ENCODE data around the gene LSM6.

Gene LSM6

GRCh38 chr4:146193628-146194027 is 18.1 kb downstream of the LSM6 start:
- DNase-seq (ENCODE audit: low spot score in 2 of 2) (no peak), ATAC-seq (replicated peaks; ENCODE audit: extremely low read depth, poor library complexity, severe bottlenecking) (no peak)
- H3K27ac Mint-ChIP-seq (ENCODE audit: low read depth), result no peak overlapping the region
- H3K27me3 Mint-ChIP-seq, result no peaks in the 10 kb centered on the region
- no peaks in the 10 kb centered on the region for H3K9me3 Mint-ChIP-seq
- no peak overlapping the region for H3K4me3 Mint-ChIP-seq
- no peaks in the 10 kb centered on the region for H3K4me1 Mint-ChIP-seq
- peaks cover 19% of the 10 kb centered on the region for H3K36me3 Mint-ChIP-seq (ENCODE audit: insufficient read depth)

DNA sequence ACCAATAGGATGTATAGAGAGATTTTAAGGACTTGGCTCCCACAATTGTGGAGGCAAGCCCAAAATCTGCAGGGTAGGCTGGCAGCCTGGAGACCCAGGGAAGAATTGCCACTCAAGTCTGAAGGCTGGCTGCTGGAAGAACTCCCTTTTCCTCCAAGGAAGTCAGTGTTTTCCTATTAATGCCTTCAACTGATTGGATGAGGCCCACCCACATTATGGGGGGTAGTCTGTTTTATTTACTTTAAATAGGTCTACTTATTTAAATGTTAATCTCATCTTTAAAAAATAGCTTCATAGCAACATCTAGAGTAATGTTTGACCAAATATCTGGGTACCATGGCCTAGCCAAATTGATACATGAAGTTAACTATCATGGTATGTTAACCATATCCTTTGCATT is 18.7 kb downstream of the LSM6 start:
- no peak overlapping the region for H3K27ac Mint-ChIP-seq (ENCODE audit: low read depth)
- H3K9me3 Mint-ChIP-seq, result no peaks in the 10 kb centered on the region
- H3K4me3 Mint-ChIP-seq, result no peak overlapping the region
- H3K4me1 Mint-ChIP-seq, result no peaks in the 10 kb centered on the region
- peaks cover 16% of the 10 kb centered on the region for H3K36me3 Mint-ChIP-seq (ENCODE audit: insufficient read depth)
- no peaks in the 10 kb centered on the region for H3K27me3 Mint-ChIP-seq
- no peak for DNase-seq (ENCODE audit: low spot score in 2 of 2)
- ATAC-seq (replicated peaks; ENCODE audit: extremely low read depth, poor library complexity, severe bottlenecking), result no peak

DNA sequence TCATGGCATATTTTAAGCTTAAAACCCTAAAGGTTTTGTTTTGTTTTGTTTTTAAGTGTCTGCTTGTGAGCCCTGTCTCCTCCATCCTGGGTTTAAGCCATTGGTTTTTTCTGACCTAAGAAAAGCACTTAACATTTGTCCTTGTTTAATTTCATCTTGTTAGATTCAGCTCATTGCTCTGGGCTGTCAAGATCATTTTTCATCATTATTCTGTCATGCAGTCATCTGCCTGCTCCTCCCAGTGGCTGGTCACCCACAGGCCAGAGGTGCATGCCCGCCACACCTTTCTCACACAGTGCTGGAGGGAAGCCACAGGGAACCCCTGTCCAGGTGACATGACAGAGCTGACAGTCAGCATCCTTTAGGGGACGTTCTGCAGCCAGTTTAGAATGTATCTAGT is 27.1 kb downstream of the LSM6 start:
- Mint-ChIP-seq H3K36me3 (ENCODE audit: insufficient read depth) (peaks cover 2% of the 10 kb centered on the region), H3K27me3 (peaks cover 11% of the 10 kb centered on the region), H3K4me3 (no peak overlapping the region), H3K9me3 (peaks cover 5% of the 10 kb centered on the region), H3K27ac (ENCODE audit: low read depth) (no peak overlapping the region), H3K4me1 (no peaks in the 10 kb centered on the region)
- DNase-seq (ENCODE audit: low spot score in 2 of 2), result no peak
- no peak for ATAC-seq (replicated peaks; ENCODE audit: extremely low read depth, poor library complexity, severe bottlenecking)

DNA sequence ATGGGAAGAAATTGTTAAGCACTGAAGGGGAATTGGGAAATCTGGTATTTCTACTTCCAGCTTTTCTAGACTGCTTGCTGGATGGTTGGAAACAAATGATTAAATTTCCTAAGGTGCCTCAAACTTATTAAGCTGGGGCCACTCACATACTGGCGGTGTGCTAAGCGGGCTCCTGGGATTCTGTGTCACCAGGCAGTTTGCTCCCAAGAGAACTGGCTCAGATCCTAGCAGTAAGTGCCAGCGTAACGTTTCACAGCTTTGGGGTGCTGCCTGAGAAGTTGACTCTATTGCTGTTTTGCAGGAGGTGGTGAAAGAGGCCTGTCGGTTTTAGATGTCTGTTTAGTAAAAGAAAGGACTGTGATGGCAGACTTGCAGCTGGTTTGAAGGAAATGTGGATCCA is 31.9 kb downstream of the LSM6 start:
- no peak overlapping the region for H3K4me3 Mint-ChIP-seq
- H3K27me3 Mint-ChIP-seq, result peaks cover 14% of the 10 kb centered on the region
- DNase-seq (ENCODE audit: low spot score in 2 of 2) (no peak), ATAC-seq (replicated peaks; ENCODE audit: extremely low read depth, poor library complexity, severe bottlenecking) (no peak)
- no peak overlapping the region for H3K27ac Mint-ChIP-seq (ENCODE audit: low read depth)
- peaks cover 5% of the 10 kb centered on the region for H3K9me3 Mint-ChIP-seq
- peaks cover 2% of the 10 kb centered on the region for H3K36me3 Mint-ChIP-seq (ENCODE audit: insufficient read depth)
- no peaks in the 10 kb centered on the region for H3K4me1 Mint-ChIP-seq

GRCh38 chr4:146210890-146211289 is 35.4 kb downstream of the LSM6 start:
- ATAC-seq (replicated peaks; ENCODE audit: extremely low read depth, poor library complexity, severe bottlenecking), result no peak
- Mint-ChIP-seq H3K27me3 (peaks cover 14% of the 10 kb centered on the region), H3K27ac (ENCODE audit: low read depth) (no peak overlapping the region), H3K9me3 (no peaks in the 10 kb centered on the region), H3K4me3 (no peak overlapping the region), H3K4me1 (no peaks in the 10 kb centered on the region), H3K36me3 (ENCODE audit: insufficient read depth) (no peaks in the 10 kb centered on the region)
- DNase-seq (ENCODE audit: low spot score in 2 of 2), result no peak

- H3K27ac Mint-ChIP-seq (ENCODE audit: low read depth), result no peak overlapping the region
- no peaks in the 10 kb centered on the region for H3K4me1 Mint-ChIP-seq
Measured at GRCh38 chr4:146211440-146211839, 35.9 kb downstream of the LSM6 start.

DNA sequence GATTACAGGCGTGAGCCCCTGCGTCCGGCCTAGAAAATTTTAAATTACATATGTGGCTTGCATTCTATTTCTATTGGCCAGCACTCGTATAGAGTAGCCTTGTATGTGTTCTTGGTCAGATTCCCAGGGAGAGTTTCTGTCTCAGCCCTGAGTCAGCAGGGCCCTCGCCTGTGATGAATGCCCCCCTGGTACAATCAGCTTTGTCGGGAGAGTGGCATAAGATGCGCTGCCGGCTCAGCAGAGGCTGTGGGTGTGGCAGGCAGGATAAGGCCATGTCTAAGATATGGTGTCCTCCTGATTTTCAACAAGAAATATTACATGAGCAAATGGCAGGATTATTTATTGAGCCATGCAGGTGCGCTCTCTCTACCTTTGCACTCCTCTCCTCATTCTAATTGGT is 37.3 kb downstream of the LSM6 start:
- H3K27ac Mint-ChIP-seq (ENCODE audit: low read depth), result no peak overlapping the region
- H3K4me1 Mint-ChIP-seq, result no peaks in the 10 kb centered on the region
- no peak for ATAC-seq (replicated peaks; ENCODE audit: extremely low read depth, poor library complexity, severe bottlenecking)
- H3K27me3 Mint-ChIP-seq, result peaks cover 2% of the 10 kb centered on the region
- no peaks in the 10 kb centered on the region for H3K36me3 Mint-ChIP-seq (ENCODE audit: insufficient read depth)
- DNase-seq (ENCODE audit: low spot score in 2 of 2), result no peak
- H3K9me3 Mint-ChIP-seq, result no peaks in the 10 kb centered on the region
- H3K4me3 Mint-ChIP-seq, result no peak overlapping the region

More at GRCh38 chr4:146211440-146211839, 35.9 kb downstream of the LSM6 start:
- no peak for DNase-seq (ENCODE audit: low spot score in 2 of 2)
- no peak for ATAC-seq (replicated peaks; ENCODE audit: extremely low read depth, poor library complexity, severe bottlenecking)
- Mint-ChIP-seq H3K36me3 (ENCODE audit: insufficient read depth) (no peaks in the 10 kb centered on the region), H3K27me3 (peaks cover 14% of the 10 kb centered on the region), H3K9me3 (no peaks in the 10 kb centered on the region), H3K4me3 (no peak overlapping the region)

DNA sequence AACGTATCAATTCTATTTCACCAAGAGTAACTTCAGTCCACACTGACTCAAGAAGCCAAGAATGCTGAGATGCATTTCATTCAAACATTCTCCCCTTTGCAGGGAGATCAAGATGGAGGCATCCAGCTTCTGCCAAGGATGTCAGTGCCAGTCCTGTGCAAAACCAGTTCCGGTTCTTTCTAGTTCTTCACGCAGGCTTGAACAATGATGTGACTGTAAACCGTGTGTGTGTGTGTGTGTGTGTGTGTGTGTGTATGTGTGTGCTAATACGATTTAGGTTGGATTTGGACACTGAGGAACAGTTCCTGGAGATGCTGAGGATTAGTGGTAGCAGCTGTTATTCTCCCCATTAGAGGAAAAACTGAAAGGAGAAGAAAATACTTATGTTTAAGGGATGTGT is 38.7 kb downstream of the LSM6 start, which contains the start of gene REELD1:
Gene REELD1, plus strand, starts transcription at position 301 of the 400 bp plus-strand sequence. CDS start 2,415 bp downstream, outside the sequence.
- no peaks in the 10 kb centered on the region for H3K27me3 Mint-ChIP-seq
- ATAC-seq (replicated peaks; ENCODE audit: extremely low read depth, poor library complexity, severe bottlenecking), result no peak
- no peak within 1 kb of the TSS for H3K27ac Mint-ChIP-seq (ENCODE audit: low read depth)
- H3K9me3 Mint-ChIP-seq, result no peaks in the 10 kb centered on the region
- H3K4me3 Mint-ChIP-seq, result no peak within 1 kb of the TSS
- no peak for DNase-seq (ENCODE audit: low spot score in 2 of 2)
- no peaks in the 10 kb centered on the region for H3K36me3 Mint-ChIP-seq (ENCODE audit: insufficient read depth)
- H3K4me1 Mint-ChIP-seq, result no peaks in the 10 kb centered on the region

GRCh38 chr4:146222313-146222712 is 46.8 kb downstream of the LSM6 start:
- no peaks in the 10 kb centered on the region for H3K27me3 Mint-ChIP-seq
- no peaks in the 10 kb centered on the region for H3K9me3 Mint-ChIP-seq
- no peak overlapping the region for H3K4me3 Mint-ChIP-seq
- no peaks in the 10 kb centered on the region for H3K4me1 Mint-ChIP-seq
- no peaks in the 10 kb centered on the region for H3K36me3 Mint-ChIP-seq (ENCODE audit: insufficient read depth)
- DNase-seq (ENCODE audit: low spot score in 2 of 2) (no peak), ATAC-seq (replicated peaks; ENCODE audit: extremely low read depth, poor library complexity, severe bottlenecking) (no peak)
- H3K27ac Mint-ChIP-seq (ENCODE audit: low read depth), result no peak overlapping the region

DNA sequence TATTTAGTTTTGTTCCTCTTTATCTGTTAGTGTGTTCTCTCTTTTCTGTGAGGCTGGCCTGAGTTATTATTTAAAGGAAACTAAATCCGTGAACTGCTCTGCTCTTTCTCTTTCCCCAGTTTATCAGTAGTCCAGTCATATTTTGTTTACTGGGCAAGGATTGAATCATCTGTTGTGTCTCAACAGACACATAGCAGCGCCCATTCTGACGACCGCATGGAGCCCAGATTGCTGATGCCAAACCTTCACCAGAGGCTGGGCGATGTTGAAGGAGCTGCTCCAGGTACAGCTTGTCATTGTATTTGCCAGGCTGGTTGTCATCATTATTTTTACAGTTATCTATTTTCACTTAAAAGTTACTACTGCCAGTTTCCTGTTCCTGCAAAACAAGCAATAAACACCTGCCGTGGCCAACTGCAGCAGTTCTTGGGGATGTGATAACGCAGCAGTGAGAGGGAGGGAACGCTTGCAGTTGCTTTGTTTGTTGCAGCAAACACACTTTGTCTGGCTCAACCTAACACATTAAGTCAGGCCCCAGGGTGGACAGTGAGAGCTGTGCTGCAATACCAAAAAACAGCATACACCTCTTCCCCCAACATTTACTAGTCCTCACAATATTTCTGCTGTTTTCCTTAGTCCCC is 48.9 kb downstream of the LSM6 start:
- DNase-seq (ENCODE audit: low spot score in 2 of 2) (no peak), ATAC-seq (replicated peaks; ENCODE audit: extremely low read depth, poor library complexity, severe bottlenecking) (no peak)
- H3K4me1 Mint-ChIP-seq, result no peaks in the 10 kb centered on the region
- H3K27me3 Mint-ChIP-seq, result no peaks in the 10 kb centered on the region
- no peaks in the 10 kb centered on the region for H3K9me3 Mint-ChIP-seq
- no peak overlapping the region for H3K27ac Mint-ChIP-seq (ENCODE audit: low read depth)
- H3K4me3 Mint-ChIP-seq, result no peak overlapping the region
- H3K36me3 Mint-ChIP-seq (ENCODE audit: insufficient read depth), result no peaks in the 10 kb centered on the region

GRCh38 chr4:146229406-146229805 is 53.9 kb downstream of the LSM6 start:
- no peaks in the 10 kb centered on the region for H3K27me3 Mint-ChIP-seq
- H3K36me3 Mint-ChIP-seq (ENCODE audit: insufficient read depth), result no peaks in the 10 kb centered on the region
- no peak for ATAC-seq (replicated peaks; ENCODE audit: extremely low read depth, poor library complexity, severe bottlenecking)
- no peak for DNase-seq (ENCODE audit: low spot score in 2 of 2)
- H3K27ac Mint-ChIP-seq (ENCODE audit: low read depth), result no peak overlapping the region
- no peaks in the 10 kb centered on the region for H3K9me3 Mint-ChIP-seq
- H3K4me3 Mint-ChIP-seq, result no peak overlapping the region
- no peaks in the 10 kb centered on the region for H3K4me1 Mint-ChIP-seq

DNA sequence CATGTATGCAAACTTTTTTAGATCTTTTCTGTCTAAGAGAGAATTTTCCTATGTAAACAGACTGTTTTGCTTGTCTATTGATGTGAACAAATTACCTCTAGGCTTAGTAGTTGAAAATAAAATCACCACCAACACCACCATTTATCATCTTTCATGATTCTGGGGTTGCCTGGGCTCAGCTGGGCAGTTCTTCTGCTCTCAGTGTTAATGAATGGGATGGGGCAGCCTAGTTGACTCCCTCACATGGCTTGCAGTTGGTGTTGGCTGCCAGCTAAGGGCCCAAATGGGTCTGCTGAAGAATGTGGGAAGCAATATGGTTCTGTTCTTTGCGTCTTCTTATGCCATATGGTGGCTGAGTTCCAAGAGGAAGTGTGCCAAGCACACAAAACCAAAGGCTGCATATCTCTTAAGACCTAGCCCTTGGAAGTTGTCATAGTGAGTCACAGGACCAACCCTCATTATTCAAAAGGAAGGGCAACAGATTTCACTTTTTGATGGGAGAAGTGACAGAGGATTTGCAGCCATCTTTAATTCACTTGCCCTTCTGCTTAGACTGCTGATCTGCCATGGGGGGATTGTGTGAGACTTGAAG is 56.7 kb downstream of the LSM6 start:
- Mint-ChIP-seq H3K27ac (ENCODE audit: low read depth) (no peak overlapping the region), H3K36me3 (ENCODE audit: insufficient read depth) (no peaks in the 10 kb centered on the region), H3K4me3 (no peak overlapping the region), H3K27me3 (peaks cover 25% of the 10 kb centered on the region), H3K9me3 (no peaks in the 10 kb centered on the region), H3K4me1 (no peaks in the 10 kb centered on the region)
- DNase-seq (ENCODE audit: low spot score in 2 of 2), result no peak
- ATAC-seq (replicated peaks; ENCODE audit: extremely low read depth, poor library complexity, severe bottlenecking), result no peak

DNA sequence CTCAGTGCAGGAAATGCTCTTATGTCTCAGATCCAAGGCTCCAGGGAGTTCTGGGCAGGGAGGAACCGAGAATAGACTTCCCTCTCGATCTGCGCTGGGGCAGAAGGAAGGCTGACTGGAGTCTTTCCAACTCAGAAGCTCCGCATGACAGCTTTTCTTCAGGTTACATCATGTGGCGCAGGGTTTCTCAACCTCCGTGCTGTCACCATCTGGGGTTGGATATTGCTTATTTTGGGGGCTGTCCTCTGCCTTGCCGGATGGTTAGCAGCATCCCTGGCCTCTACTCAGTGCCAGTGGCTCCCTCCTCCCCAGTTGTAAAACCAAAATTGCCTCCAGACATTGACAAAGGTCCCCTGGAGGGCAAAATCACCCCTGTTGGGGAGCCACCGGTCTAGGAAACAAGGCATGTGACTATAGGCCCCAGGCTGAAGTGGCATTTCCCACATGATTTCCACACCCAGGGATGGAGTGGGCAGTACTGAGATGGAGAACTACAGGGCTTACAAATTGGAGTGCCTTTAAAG is 60.2 kb downstream of the LSM6 start:
- no peak overlapping the region for H3K4me3 Mint-ChIP-seq
- no peaks in the 10 kb centered on the region for H3K36me3 Mint-ChIP-seq (ENCODE audit: insufficient read depth)
- DNase-seq (ENCODE audit: low spot score in 2 of 2), result no peak

More for the DNA sequence above, 60.2 kb downstream of the LSM6 start:
- H3K9me3 Mint-ChIP-seq, result no peaks in the 10 kb centered on the region
- no peaks in the 10 kb centered on the region for H3K4me1 Mint-ChIP-seq
- H3K27me3 Mint-ChIP-seq, result peaks cover 34% of the 10 kb centered on the region
- no peak for ATAC-seq (replicated peaks; ENCODE audit: extremely low read depth, poor library complexity, severe bottlenecking)
- H3K27ac Mint-ChIP-seq (ENCODE audit: low read depth), result no peak overlapping the region
